GM11168 (cell line): ENCODE measurements around the gene CSTB.

Experiments used
- in situ Hi-C: fragments of 300-500 bp; cut with MboI; formaldehyde crosslinking; loops from one replicate; pipeline ENCODE4 v1.12.0; 2022; ENCODE audit warnings: low sequenced_read_pairs; ENCODE audit not compliant: unreplicated experiment

The CSTB gene

GRCh38 chr21:43734928-43735229, 41.2 kb downstream of the CSTB start:
- in situ Hi-C loops, result no loop called here

DNA sequence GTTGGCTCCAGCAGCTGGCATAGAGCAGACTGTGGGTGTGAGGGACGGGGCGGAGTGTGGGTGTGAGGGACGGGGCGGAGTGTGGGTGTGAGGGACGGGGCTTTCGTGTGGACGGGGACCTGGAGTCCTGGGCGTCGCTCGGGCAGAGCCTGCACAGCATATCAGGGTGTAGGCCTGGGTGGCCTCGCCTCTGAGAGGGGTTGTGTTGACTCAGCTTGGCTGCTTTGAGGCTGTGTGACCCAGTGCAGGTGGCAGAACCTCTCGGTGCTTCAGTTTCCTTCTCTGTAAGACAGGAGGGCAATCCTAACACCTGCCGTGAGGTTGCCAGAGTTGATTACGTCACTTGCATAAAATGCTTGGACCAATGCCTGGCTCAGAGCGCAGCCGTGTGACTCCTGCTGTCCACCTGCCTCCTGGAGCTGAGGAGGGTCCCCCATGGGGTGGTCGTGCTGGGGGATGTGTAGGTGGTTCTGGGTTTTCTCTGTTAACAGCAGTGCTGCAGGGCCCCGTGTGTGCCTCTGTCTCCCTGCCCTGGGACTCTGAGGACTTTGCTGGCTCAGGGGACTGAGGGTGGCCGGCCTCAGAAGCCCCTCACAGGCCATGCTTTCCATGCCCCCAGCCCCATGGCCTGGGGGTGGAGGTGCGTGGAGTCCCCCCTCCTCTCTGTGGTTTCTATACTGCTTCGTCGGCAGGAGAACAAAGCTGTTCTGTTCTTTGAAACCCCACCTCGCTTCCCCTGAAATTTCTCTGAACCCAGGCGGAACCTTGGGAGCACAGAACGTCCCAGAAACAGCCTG, 41.8 kb downstream of the CSTB start:
- in situ Hi-C loops, result no loop called here

- in situ Hi-C loops, result no loop called here
Observed at GRCh38 chr21:43733529-43734071, 42.5 kb downstream of the CSTB start.

DNA sequence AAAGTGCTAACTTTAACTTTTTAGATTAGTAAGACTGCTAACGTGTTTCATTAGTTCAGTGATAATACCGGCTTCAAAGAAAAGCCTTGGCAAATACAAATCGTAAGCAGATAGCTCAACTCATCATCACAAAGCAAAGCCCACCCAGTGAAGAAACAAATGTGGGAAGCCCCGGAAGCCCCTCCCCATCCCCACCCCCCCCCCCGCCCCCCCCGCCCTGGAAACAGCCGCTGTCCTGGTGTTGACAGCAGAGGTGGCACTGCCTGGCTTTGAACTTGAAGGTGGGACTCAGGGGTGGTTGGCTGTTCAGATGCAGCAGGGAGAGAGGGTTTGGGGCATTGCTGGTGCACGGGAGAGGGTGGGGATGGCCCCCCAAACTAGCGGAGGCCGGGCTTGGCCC, 43.0 kb downstream of the CSTB start:
- in situ Hi-C loops, result no loop called here

GRCh38 chr21:43731891-43732711, 44.0 kb downstream of the CSTB start:
- in situ Hi-C loops, result no loop called here

GRCh38 chr21:43731476-43731875, 44.6 kb downstream of the CSTB start:
- in situ Hi-C loops, result no loop called here

DNA sequence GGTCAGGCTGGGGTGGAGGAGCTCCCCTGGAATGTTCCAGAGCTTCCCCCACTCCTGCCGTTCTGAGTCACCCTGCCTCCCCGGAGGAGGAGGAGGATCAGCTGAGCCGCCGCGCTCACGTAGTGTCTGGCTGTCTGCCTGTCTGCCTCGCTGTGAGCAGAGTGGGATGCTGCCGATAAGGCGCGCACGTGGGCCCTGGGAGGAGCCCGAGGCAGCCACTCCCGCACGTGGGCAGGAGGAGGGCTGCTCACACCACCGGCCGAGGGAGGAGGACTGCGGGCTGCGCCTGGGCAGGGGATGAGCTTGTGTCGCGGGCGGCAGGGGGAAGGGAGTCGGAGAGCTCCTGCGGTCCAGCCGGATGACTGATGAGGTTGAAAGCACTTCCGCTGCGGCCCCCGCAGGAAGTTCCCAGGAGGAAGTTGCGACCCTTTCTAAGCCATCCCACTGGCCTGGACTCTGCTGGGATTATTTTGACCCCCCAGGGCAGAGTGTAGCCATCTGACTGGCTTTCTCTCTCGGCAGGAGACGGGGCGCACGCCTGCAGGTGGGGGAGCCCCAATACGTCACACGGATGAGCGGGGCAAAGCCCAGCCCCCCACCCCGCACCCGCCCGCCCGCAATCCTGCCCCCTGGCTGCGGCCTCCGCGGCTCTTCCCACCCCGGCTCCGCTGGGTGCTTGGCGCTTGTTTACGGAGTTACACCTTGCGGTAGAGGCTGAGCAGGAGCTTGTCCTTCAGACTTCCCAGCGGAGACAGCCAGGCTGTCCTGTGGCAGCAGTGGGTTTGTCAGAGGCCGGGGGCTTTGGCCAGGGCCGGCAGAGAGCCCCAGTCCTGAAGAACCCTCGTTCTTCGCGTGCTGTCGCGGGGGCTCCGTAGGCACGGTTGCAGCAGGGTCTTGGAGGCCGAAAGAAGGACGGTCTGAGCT, 47.4 kb downstream of the CSTB start:
- in situ Hi-C loops, result no loop called here

GRCh38 chr21:43728154-43728466, 48.0 kb downstream of the CSTB start:
- in situ Hi-C loops, result no loop called here

GRCh38 chr21:43727519-43728153, 48.5 kb downstream of the CSTB start:
- in situ Hi-C loops, result no loop called here

DNA sequence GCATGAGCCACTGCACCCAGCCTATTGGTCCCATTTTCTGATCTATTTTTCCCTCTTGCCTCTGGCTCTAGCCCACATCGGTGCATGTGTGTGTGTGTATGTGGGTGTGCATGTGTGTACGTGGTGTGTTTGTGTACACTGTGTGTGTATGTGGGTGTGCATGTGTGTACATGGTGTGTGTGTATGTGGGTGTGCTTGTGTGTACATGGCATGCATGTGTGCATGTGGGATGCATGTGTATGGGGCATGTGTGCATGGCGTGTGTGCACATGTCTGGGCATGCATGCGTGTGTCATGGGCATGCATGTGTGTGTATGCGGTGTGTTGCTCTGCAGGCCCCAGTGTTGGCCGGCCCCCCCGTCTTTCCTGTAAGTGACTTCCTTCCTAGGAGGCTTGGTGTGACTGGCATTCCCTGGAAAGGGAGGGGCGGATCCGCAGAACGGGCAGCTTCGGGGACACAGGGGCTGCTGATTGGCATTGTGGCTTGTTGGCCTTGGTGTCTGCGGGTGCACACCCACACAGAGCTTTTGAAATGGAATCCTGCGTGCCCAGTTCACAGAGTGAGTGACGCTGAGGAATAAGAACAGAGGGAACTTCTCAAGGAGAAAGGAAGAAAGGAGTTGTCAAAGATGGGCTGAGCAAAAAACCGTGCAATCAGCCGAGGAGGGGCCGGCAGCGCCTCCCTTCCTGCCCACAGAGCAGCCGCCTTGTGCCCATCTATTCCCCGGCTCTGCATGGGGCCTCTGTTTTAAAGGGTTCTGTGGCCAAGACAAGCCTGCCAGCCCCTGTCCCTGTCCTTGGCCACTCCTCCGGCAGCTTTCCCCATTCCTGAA, 49.2 kb downstream of the CSTB start:
- in situ Hi-C loops, result no loop called here
